Upper lobe of right lung (tissue), 1 donor: ENCODE measurements around the gene ITGA8. TPM values are rescaled to one million over a fixed set of nuclear protein-coding genes. Genes with fewer than 3 reads are reported as not detected.
A peak's percentile ranks its signal among the peaks of the same experiment; 100 is the strongest.

Experiments
- ATAC-seq: fragments of 200-7000 bp; cut with Tn5 transposase; one replicate; pipeline ENCODE4 v1.9.1; 2020; ENCODE audit warnings: mild to moderate bottlenecking, moderate library complexity
- DNase-seq: peaks from one replicate; pipeline ENCODE4 v3.0.0-alpha.2; 2020
- H3K27ac ChIP-seq: fragments of 200-600 bp; one replicate; pipeline ENCODE4 v1.8.0; 2022
- H3K27me3 ChIP-seq: fragments of 200-600 bp; one replicate; pipeline ENCODE4 v1.8.0; 2022; ENCODE audit warnings: mild to moderate bottlenecking
- H3K36me3 ChIP-seq: fragments of 200-600 bp; one replicate; pipeline ENCODE4 v1.8.0; 2022
- H3K4me1 ChIP-seq: fragments of 200-600 bp; one replicate; pipeline ENCODE4 v1.8.0; 2022
- H3K4me3 ChIP-seq: fragments of 200-600 bp; one replicate; pipeline ENCODE4 v1.8.0; 2022; ENCODE audit warnings: mild to moderate bottlenecking
- H3K9me3 ChIP-seq: fragments of 200-600 bp; one replicate; pipeline ENCODE4 v1.8.0; 2022
- CTCF ChIP-seq: fragments of 200-600 bp; IDR thresholded peaks from one replicate; pipeline ENCODE4 v1.8.0; 2022; ENCODE audit warnings: antibody characterized with exemption
- intact Hi-C: fragments of 100-400 bp; cut with DNase I; formaldehyde crosslinking; loops from one replicate; pipeline ENCODE4 v1.11.0; 2022
- total RNA-seq: library from RNA; stranded (reverse); fragmentation: NEBNext Ultra II Directional; extraction: Animal tissue kit (Norgen Biotek cat#: 25700); gene quantifications from one replicate; pipeline ENCODE4 v1.2.1, GENCODE V29; 2021
- donor health status: DM: no; HTN: yes; CAD: no; lungs with severe emphysema.

Gene ITGA8
- total RNA-seq, 1 donor from 2014 or later: 33.9 TPM

GRCh38 chr10:15658069-15658702 lies 61.5 kb downstream of the ITGA8 start:
- Histone ChIP-seq H3K27ac (no peak overlapping the region), H3K4me3 (no peak overlapping the region), H3K27me3 (no peaks in the 10 kb centered on the region), H3K9me3 (no peaks in the 10 kb centered on the region), H3K4me1 (no peaks in the 10 kb centered on the region), H3K36me3 (no peaks in the 10 kb centered on the region)
- intact Hi-C loops: no loop called here
- no peak for TF ChIP-seq CTCF
- DNase-seq: no peak
- ATAC-seq: no peak

- intact Hi-C loops: no loop called here
- no peak for DNase-seq
- Histone ChIP-seq H3K27ac (no peak overlapping the region), H3K4me3 (no peak overlapping the region), H3K27me3 (no peaks in the 10 kb centered on the region), H3K9me3 (no peaks in the 10 kb centered on the region), H3K4me1 (peaks cover 4% of the 10 kb centered on the region), H3K36me3 (no peaks in the 10 kb centered on the region)
- TF ChIP-seq CTCF: no peak
- ATAC-seq: peak; percentile 13
These were observed 67.0 kb downstream of the ITGA8 start for GRCh38 chr10:15652757-15653156.

- Histone ChIP-seq H3K27ac (no peak overlapping the region), H3K9me3 (no peaks in the 10 kb centered on the region), H3K27me3 (no peaks in the 10 kb centered on the region), H3K36me3 (no peaks in the 10 kb centered on the region), H3K4me1 (peaks cover 4% of the 10 kb centered on the region), H3K4me3 (no peak overlapping the region)
- DNase-seq: no peak
- intact Hi-C loops: no loop called here
- no peak for ATAC-seq
- TF ChIP-seq CTCF: no peak
These were observed 67.6 kb downstream of the ITGA8 start for GRCh38 chr10:15652117-15652516.

- H3K36me3 ChIP-seq: no peaks in the 10 kb centered on the region
- peaks cover 4% of the 10 kb centered on the region for H3K4me1 ChIP-seq
- TF ChIP-seq CTCF: no peak
- no peak overlapping the region for H3K27ac ChIP-seq
- H3K9me3 ChIP-seq: no peaks in the 10 kb centered on the region
- ATAC-seq (no peak), DNase-seq (no peak)
- H3K4me3 ChIP-seq: no peak overlapping the region
- H3K27me3 ChIP-seq: no peaks in the 10 kb centered on the region
- intact Hi-C loops: no loop called here
These were observed 68.5 kb downstream of the ITGA8 start for GRCh38 chr10:15651175-15651574.

- Histone ChIP-seq H3K9me3 (no peaks in the 10 kb centered on the region), H3K36me3 (no peaks in the 10 kb centered on the region), H3K27me3 (no peaks in the 10 kb centered on the region), H3K27ac (no peak overlapping the region), H3K4me3 (no peak overlapping the region), H3K4me1 (no peaks in the 10 kb centered on the region)
- TF ChIP-seq CTCF: no peak
- ATAC-seq (peak; percentile 26), DNase-seq (no peak)
- intact Hi-C loops: no loop called here
These were observed 77.6 kb downstream of the ITGA8 start for GRCh38 chr10:15642095-15642494.
